SKM-1 (cell line): ENCODE measurements around the gene CALD1.

Experiments
- DNase-seq: peaks from one replicate; lab custom pipeline; 2025; ENCODE audit not compliant: unreplicated experiment; lab: John Stamatoyannopoulos, UW

Gene CALD1

DNA sequence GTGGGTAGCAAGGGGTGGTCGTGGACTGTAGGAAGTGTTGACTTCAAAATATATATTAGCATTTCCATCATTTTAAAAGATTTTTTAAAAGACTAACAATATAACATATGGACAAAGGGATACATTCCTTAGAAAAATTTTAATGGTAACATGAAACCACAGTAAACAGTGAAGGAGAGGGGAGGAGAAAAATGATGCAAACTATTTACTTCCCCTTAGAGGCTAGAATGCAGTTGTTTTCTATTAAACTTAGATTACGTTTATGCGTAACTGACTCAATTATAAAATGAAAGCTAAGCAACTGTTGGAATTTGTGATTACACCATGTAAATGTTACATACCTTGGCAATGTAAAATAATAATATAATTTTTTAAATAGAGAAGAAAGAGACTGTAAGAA, 41.3 kb downstream of the CALD1 start:
- no peak for DNase-seq

DNA sequence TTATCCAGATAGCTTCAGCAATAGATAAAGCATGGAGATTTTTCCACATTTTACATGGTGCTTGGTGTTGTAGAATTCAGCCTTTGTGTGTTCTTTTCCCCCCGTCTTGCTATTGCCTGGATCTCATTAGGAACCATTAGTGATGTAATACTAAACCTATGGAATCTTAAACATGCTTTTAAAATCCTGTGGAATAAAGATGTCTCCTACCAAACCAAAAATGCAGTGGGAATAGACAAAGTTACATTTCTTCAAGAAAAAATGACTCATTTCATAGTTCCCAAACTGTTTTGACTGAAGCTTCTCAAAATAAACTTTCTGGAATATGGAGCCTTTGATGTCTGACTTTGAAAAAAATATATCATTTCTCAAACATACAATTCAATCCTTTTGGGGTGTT, 44.0 kb downstream of the CALD1 start:
- no peak for DNase-seq

DNA sequence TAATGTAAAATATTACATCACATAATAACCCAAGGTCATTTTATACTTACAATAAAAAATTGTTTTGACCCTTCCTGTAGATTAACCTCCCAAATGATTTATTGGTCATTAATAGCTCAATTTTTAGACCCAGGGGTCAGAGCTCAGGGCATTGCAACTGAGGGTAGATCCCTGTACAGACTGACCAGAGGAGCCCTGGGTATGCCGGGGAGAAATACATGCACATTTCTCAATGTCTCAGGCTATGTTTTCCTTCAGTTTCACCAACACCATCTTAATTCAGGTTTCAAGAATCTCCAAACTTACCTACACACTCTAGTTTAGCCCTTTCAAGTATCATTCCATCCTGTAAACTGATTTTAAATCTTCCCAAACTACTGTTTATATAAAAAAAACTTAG, 46.2 kb downstream of the CALD1 start:
- no peak for DNase-seq

DNA sequence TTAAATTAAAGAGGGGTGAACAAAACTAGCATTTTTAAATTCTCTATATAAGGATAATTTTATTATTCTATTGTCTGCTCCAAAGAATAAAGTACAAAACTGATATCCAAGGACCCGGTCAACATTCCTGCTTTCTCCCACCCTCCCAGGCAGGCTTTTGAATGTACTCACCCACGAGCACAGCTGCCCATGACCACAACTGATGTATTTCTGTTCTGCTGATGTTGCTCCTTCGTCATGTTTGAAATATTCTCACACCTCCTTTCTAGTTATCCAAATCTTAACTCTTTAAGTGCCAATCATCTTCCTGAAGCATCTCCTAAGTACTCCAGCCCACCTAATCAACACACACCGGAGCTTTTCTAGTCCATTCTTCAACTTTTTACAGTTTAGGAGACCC, 46.7 kb downstream of the CALD1 start:
- DNase-seq, result no peak

DNA sequence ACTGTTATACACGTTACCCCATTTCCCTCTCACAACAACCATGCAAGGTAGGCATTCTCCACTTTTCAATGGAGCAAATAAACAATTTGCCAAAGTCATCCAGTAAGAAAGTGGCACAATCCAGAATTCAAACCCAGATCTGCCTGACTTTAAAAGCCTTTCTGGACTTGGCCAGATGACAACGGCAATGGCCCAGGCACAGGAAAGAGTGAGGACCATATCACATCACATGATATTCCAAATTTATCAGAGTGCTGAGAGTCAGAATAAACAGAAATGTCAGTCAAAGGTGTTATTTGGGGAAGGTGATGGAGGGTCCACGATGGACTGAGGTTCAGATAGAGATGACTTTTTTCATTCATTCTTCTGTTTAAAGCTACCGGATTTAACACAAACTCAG, 48.0 kb downstream of the CALD1 start:
- DNase-seq, result no peak

DNA sequence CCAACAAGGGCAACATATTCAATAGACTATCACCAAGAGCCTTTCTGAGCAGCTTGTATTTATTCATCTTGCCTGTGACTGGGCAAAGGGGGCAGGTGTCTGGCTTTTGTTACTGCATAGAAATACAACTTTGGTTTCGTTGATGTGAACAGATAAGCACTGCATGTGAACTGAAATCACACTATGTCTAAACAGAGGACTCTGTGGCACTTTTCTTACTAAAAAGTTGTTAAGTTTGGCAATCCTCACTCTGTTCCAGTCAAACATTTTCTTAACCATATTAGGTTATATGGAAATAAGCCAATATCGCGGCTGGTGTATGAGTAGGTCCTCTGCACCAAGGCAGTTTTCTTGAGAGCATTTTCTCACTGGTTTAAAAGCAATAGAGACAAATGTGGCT, 48.5 kb downstream of the CALD1 start:
- DNase-seq, result no peak

DNA sequence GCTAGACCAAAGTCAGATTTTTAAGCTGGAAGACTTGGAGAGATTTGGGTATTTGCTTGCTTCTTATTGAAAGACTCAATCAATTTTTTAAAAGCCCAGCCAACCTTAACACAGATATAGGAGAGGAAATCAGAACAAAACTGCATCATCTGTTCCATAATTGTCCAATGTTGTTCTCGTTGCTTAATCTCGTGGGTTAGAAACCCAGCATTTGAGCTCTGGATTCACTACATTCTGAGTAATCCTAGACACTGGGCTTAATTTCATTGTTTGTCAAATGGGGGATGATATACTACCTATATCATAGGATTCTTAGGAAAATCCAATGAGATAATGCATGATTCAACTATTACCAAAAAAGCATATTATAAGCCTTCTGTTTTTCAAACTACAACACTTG, 48.9 kb downstream of the CALD1 start:
- no peak for DNase-seq

DNA sequence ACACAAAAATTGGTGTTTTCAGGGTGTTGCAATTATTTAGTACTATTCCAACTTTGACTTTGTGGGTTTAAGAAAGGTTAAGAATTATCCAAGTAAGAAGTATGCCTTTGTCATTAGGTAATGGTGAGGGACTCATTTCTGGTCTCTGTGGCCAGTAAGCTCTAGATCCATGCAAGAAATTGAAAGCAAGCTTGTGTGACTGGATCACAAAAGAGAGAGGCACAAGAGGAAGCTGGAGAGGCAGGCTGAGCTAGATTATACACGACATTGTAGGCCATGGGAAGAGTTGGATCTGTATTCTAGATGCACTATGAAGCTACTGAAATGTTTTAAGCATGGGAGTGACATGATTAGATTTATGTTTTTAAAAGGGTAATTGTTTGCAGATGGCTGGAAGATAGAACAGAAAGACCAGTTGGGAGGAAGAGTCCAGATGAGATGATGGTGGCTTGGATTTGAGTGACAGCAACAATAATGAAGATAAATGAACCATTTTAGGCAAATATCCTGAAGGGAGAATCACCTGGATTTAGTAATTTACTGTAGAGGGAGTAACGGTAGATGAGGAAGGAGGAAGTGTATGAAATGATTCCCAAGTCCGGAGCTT, 50.0 kb downstream of the CALD1 start:
- DNase-seq, result no peak

DNA sequence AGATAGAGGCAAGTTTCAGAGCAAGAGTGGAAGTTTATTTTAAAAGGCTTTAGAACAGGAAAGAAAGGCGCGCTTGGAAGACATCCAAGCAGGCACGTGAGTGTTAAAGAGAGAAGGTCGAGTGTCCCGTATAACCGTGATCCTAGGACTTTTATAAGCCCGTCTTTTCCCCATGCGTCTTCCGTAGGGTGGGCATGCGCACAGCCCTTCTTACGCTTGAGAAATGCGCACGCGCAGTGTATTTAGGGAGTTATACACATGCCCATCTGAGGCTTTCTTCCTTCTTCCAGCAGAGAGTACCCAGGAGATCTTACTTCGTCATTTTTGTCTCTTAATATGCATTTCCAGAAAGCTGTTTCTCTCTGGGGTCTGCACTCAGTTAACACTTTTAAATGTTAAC, 52.4 kb downstream of the CALD1 start:
- no peak for DNase-seq

DNA sequence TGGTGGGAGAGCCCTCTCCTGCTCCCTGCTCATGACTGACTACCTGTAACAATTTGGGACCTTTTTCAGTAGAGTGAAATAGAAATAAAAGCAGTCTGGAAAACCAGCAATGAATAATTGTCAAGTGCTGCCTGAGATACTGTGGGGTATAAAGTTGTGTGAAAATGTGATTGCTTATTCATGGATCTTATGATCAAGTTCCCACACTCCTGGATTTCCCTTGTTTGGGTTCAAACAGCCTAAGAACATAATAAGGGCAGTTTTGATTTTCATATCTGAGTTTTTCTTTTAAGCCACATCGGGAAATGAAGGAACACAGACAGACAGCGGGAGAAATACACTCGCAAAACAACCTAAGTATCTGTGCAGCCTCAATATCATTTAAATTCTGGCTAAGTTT, 52.9 kb downstream of the CALD1 start:
- no peak for DNase-seq

DNA sequence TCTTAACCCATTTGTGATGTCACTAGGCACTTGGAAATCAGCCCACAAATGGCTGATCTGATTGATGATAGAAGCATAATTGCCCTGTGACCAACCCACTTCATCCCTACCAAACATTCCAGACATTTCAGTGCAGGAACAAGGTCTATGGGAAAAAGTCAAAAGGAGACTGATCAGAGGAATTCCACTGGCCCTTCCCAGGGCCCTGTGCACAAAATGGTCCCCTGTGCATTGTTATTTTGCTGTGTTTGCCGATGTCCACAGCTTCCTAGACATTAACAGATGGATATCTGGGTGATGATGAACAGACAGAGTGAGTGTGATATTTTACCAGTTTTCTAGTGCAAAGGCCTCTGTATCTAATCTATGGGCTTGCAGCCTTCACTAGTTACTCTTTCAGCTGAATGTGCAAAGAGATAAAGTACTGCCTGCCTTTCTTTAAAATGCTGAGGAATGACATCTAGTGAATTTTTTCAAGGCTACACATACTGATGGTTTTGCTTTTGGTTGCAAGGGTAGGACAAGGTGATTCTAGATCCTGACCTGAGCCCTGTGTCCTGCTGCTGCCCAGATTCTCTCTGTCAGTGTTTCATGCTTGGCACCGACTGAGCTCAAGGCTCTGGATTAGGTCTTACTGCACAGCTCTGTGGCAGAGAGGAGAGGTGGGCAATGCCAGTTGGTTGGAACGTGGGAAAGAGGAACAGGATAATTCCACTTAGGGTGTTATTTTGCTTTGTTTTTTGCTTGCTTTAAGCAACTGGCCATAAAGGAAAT, 55.4 kb downstream of the CALD1 start:
- no peak for DNase-seq

DNA sequence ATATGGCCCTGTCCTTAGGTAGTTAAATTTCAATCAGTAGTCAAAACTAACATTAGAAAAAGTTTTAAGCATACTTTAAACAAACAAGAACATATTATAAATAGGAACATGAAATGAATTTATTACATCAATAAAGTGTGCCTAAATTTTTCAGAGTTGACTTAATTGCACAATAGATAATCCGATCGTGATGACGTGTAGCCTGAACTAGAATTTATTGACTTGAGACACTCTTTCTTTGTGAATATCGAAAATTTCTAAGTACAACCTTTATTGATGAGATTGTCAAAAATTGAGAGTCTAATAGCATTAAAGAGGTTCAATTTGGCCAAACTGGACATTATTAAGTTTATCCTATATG, 56.0 kb downstream of the CALD1 start:
- DNase-seq, result no peak

DNA sequence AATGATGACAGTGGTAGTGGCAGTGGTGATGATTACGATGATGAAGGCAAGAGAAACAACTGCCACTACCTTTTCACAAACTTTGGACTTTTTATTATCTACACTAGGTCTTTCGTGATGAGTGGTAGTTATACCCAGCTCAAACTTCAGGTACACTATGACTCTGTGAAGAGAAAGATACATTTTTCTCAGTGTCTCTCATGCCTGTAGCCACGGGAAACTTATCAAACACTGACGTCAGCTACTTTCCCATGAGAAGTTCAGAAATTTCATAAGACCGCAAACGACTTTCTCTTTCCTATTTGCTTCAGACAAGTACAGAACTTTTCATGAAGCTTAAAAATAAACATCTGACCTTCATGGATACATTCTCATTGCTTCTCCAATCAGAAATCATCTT, 57.0 kb downstream of the CALD1 start:
- DNase-seq, result no peak

DNA sequence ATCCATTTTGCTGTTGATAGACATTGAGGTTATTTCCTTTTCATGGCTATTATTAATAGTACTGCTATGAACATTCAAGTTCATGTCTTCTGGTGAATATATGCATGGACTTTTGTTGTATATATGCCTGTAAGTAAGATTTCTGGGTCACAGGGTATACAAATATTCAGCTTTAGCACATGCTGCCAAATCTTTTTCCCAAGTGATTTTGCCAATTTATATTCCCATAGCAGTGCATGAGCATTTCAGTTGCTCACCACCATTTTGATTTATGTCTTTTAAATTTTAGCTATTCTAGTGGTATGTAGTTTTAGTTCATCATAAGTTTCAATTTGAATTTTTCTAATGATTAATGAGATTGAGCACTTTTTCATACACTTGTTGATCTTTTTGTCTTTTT, 59.9 kb downstream of the CALD1 start:
- no peak for DNase-seq

DNA sequence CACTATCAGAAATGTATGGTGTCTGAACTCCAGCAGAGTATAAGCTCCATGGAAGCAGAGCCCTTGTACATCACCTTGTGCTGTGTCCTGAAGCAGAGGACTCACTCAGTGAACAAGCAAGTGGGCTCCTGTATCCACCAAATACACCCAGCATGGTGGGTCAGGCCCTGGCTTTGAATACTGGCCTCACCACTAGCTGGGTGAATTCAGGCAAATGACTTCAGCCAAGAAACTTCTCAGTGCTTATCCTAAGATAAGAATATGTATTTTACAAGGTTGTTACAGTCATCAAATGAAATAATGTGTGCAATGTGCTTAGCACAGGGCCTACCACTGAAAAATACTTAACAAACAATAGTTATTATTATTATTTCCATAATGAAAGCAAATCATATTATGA, 62.6 kb downstream of the CALD1 start:
- no peak for DNase-seq

DNA sequence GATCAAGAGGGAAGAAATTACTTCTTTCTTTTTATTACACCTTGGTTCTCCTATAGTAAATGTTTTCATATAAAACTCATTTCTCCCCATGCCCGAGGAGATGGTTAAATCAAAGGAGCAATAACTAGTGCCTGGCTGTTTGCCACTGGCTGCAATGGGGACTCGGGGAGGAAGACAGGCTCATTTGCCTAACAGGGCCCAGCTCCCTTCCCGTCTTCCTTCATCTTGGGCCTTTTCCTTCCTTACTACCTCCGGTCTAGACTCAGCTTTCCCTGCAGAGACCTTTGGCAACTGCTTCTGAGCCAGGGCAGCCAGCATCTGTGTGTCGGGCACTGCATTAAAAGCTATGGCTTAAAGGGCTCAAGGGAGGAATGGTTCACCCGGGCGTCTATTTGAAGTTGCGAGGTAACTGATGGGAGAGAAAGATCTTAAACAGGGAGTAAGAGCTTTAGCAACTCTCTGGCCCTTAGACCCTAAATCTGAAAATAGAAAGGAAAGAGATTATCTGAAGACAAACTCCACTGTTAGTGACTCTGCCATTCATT, 63.5 kb downstream of the CALD1 start:
- no peak for DNase-seq

DNA sequence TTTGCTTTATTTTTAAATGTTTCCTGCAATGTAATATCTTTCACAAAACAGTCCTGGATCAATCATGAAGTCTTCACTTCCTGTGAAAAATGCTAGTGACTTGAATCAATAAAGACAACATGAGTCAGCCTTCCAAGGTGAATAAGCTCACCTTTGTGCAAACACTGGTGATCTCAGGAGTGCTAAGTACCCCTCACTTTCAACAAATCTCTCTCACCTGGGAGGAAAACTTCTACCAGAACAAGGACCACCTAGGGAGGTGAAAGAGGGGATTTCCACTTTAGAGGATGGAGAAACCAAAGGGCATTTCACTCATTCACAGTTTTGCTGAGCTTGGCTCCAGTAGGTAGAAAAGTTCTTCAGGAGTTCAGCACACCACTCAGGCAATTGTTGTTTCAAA, 64.8 kb downstream of the CALD1 start:
- no peak for DNase-seq

DNA sequence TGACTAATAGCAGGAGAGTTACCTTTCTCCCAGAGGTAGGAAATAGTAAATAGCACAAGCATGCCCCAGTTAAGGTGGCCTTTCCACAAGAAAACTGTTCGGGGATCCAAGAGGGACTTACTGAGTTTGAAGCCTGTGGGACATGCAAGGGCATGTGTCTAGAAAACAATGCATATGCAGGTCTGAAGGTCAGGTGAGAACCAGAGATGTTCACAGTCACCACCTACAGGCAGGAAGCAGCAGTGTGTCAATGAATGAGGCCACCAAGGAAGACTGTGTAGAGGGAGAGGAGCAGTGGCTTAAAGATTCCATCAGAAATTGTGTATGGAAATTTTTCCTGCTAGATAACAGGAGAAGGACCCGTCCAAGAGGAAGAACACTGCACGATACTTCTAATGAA, 66.0 kb downstream of the CALD1 start:
- no peak for DNase-seq

DNA sequence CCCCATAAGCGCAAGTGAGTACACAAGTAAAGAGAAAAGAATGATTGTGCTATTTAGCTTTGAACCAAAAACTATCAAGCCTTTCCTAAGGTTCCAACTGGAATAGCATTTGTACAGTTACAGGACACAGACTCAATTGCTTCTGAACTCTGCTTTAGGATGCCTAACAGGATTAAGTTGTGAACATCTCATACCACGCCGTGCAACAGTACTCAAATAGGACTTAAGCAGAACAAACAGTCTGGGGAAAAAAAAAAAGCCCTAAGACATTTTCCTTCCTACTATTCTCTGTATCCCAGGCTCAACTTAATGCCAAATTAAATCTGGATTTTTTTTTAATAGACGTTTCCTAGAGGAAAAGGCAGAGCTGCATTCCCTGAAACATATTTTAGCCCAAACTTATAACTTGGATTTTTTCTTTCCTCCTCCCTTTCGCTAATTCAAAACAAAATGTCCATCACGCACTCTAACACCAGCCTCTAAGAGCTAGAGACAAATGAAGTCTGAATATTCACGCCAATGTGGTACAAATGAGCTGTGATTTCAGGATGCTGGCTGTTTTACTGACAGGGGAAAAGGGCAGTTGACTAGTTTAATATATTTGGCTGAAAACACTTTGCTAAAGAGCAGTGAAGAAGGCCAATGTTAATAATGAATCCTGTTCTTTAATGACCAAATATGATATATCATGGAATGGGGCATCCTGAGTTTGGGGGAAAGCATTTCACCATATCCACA, 68.6 kb downstream of the CALD1 start:
- DNase-seq, result no peak

DNA sequence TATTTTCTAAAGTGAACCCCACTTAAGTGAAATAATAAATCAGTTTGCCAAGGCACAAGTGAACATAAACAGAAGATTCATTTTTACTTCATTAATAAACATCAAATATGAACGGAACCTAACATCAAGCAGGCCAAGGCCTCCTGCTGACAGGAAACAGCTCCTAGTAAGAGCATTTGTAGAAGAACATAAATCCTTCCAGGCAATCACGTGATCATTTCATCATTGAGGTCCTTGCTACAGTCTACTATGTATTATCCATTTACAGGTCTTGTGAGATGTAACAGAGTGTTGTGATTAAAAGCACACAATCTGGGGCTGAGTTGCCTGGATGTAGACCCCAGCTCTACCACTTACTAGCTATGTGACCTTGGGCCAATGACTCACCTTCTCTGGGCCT, 70.6 kb downstream of the CALD1 start:
- DNase-seq, result no peak

DNA sequence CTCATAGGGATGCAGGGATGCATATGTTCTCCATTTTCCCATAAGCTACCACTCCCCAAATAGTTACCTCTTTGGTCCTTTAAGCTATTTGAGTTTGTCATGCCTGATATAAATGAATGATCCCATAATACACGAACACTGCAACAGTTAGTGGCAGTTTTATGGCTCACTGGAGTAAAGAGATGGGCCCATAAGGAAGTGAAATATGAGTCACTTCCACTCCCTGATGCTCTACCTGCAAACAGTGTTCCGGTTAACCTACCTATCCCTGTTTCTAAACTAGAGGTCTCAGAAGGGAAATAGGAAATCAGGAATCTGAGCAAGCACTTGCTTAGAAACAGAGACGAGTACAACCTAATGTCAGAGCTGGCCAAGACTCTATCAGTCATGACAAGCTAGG, 71.7 kb downstream of the CALD1 start:
- no peak for DNase-seq

DNA sequence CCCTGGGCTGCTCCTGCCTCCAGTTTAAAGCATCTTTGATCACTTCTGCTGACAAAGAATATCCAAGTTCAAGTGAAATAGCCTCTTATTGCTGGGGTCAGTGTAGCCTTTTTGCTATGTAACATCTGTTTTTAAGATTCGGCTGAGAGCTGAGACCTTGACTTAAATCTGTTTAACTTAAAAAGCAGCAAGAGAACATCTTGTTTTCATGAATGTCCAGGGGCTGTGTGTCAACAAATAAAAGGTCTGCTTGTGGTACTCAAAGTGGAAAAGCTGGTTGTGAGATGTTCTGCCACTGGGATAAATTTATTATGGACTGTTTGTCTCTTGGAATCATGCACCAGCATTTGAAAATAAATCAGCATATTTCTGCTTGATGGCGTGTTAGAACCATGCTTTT, 73.2 kb downstream of the CALD1 start:
- no peak for DNase-seq
